Heart left ventricle (tissue), 16 donors: Measurements from ENCODE around the gene DSC3. TPM values are rescaled to one million over a fixed set of nuclear protein-coding genes. Genes with fewer than 3 reads are reported as not detected.
"Not testable (repeated sequence)": the region's sequence is repeated elsewhere in the genome, so short reads cannot be mapped to it uniquely, and the experiment has no call there.

ENCODE experiments used
- ATAC-seq, 4 donors: fragments of 200-7000 bp; cut with Tn5 transposase; one replicate each; pipeline ENCODE4 v1.9.1; 2020 to 2022; ENCODE audit warnings: moderate library complexity in 4 of 4, mild to moderate bottlenecking in 3 of 4, moderate number of reproducible peaks in 1 of 4
- DNase-seq, 5 donors: peaks; one replicate each; pipeline ENCODE4 v3.0.0-alpha.2; 2020
- H3K27ac ChIP-seq, 12 donors: fragments of 200-600 bp; sonication (generic) in 4 of 12; one replicate each; pipeline versions ENCODE4 v1.5.0 to v1.8.0; 2016 to 2022; ENCODE audit warnings: mild to moderate bottlenecking in 2 of 12
- H3K27me3 ChIP-seq, 9 donors: fragments of 200-600 bp; sonication (generic) in 2 of 9; one replicate each; pipeline versions ENCODE4 v1.5.1 to v1.8.0; 2016 to 2022; ENCODE audit warnings: mild to moderate bottlenecking in 3 of 9
- H3K36me3 ChIP-seq, 9 donors: fragments of 200-600 bp; sonication (generic) in 2 of 9; one replicate each; pipeline versions ENCODE4 v1.5.0 to v1.8.0; 2018 to 2022; ENCODE audit warnings: mild to moderate bottlenecking in 2 of 9
- H3K4me1 ChIP-seq, 12 donors: fragments of 200-600 bp; sonication (generic) in 4 of 12; one replicate each; pipeline versions ENCODE4 v1.5.0 to v1.8.0; 2016 to 2022; ENCODE audit warnings: mild to moderate bottlenecking in 3 of 12
- H3K4me3 ChIP-seq, 12 donors: fragments of 200-600 bp; sonication (generic) in 4 of 12; one replicate each; pipeline versions ENCODE4 v1.5.0 to v1.8.0; 2017 to 2022; ENCODE audit warnings: mild to moderate bottlenecking in 9 of 12, moderate library complexity in 4 of 12
- H3K9me3 ChIP-seq, 12 donors: fragments of 200-600 bp; sonication (generic) in 4 of 12; one replicate each; pipeline versions ENCODE4 v1.5.0 to v1.8.0; 2016 to 2022; ENCODE audit warnings: mild to moderate bottlenecking in 1 of 12
- POLR2A ChIP-seq, 2 donors: fragments of 450-650 bp; IDR thresholded peaks; one replicate each; pipeline ENCODE4 v1.6.1; 2017; ENCODE audit warnings: antibody characterized with exemption in 2 of 2, mild to moderate bottlenecking in 2 of 2, moderate library complexity in 2 of 2
- WGBS, 4 donors: extraction: QIAGEN DNeasy Blood & Tissue Kit in 2 of 4; methylation state at CpG; one replicate each; pipeline versions ENCODE4 v1.1.5 to v1.1.7; 2013 to 2018; 5-methylcytosine and 5-hydroxymethylcytosine counted together
- intact Hi-C, 10 donors: fragments of 100-400 bp; cut with DNase I; formaldehyde crosslinking; loops; one replicate each; pipeline versions ENCODE4 v1.11.1 to v1.14.2; 2022
- polyA plus RNA-seq, 2 donors: library from polyadenylated mRNA; stranded (reverse); fragments of 200-250 nt; gene quantifications; one replicate each; pipeline ENCODE4 v1.2.3, GENCODE V29; 2013
- total RNA-seq, 9 donors: library from RNA; depleted of rRNA in 2 of 9; stranded (reverse); fragments of >200 nt in 2 of 9; fragmentation: NEBNext Ultra II Directional in 3 of 9; extraction: Animal tissue kit (Norgen Biotek cat#: 25700) in 3 of 9; gene quantifications; one replicate each; pipeline versions ENCODE4 v1.1.0 to v1.2.4, GENCODE V29; 2016 to 2023
- TF ChIP-seq, protein P1 (sequence below), 12 donors: fragments of 200-600 bp; sonication (generic) in 4 of 12; IDR thresholded peaks; one replicate each; pipeline versions ENCODE4 v1.5.0 to v1.8.0; 2018 to 2022; ENCODE audit warnings: antibody characterized with exemption in 12 of 12, mild to moderate bottlenecking in 5 of 12
- donor health status: ischemic (EF 13 %, LVEDD 7.1; RV severe dilation, severe dysfunction).
- donor health status: healthy with polysubstance abuse.
- donor health status: DM: no; HTN: yes; CAD: no.
- donor health status: DM: no; HTN: no; CAD: no.
- donor health status: ischemic (EF 25% LVEDD 6.9; RV normal size, moderate dysfunction).
- donor health status: ischemic (EF 25% LVEDD 5.7; RV mildly dilated, moderate dysfunction).
- donor health status: healthy.
- donor health status: DM: yes; HTN: yes; CAD: no.
- donor health status: ischemic (EF 35%, LVEDD 5.7; RV mildly dilated, moderate dysfunction).
- donor health status: nonischemic (EF 11% LVEDD 7.7; RV severe dilation, severe dysfunction).
- donor health status: DM: yes; HTN: yes; CAD: no.
- donor health status: PGD.
- donor health status: ischemic (EF 29% LVEDD 5.4; RV normal size, mild dysfunction).
- donor health status: nonischemic (EF 23%, LVEDD 6.1; RV moderate dilation, normal function).

DSC3 gene
- total and polyA plus RNA-seq, 11 donors = 0.04 to 10.9 (median 0.13) TPM; not detected in 2

DNA sequence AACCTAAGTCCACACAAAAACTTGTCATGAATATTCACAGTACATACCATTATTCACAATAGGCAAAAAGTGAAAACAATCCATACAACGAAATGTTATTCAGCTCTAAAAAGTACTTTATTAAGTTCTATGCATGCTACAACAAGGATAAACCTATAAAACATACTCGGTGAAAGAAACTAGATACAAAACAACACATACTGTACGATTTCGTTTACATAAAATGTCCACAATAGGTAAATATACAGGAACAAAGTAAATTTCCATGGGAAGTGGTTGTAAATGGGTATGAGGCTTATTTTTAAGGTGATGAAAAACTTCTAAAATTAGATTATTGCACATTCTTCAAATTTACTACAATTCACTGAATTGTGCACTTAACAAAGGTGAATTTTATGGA lies 8.0 kb downstream of the DSC3 start:
- no peak overlapping the region for H3K27ac ChIP-seq
- 91 to 94% (median 91%) methylated on average over 4 of the region's 4 CpGs for WGBS, 4 donors
- H3K4me3 ChIP-seq = no peak overlapping the region
- peaks cover 0 to 9% (median 0%) of the 10 kb centered on the region in 12 donors for H3K9me3 ChIP-seq
- TF ChIP-seq POLR2A (IDR thresholded peaks at IDR 0.05) = no peak
- TF ChIP-seq, protein P1, sequence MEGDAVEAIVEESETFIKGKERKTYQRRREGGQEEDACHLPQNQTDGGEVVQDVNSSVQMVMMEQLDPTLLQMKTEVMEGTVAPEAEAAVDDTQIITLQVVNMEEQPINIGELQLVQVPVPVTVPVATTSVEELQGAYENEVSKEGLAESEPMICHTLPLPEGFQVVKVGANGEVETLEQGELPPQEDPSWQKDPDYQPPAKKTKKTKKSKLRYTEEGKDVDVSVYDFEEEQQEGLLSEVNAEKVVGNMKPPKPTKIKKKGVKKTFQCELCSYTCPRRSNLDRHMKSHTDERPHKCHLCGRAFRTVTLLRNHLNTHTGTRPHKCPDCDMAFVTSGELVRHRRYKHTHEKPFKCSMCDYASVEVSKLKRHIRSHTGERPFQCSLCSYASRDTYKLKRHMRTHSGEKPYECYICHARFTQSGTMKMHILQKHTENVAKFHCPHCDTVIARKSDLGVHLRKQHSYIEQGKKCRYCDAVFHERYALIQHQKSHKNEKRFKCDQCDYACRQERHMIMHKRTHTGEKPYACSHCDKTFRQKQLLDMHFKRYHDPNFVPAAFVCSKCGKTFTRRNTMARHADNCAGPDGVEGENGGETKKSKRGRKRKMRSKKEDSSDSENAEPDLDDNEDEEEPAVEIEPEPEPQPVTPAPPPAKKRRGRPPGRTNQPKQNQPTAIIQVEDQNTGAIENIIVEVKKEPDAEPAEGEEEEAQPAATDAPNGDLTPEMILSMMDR (IDR thresholded peaks at IDR 0.05) = no peak
- no peaks in the 10 kb centered on the region for H3K4me1 ChIP-seq
- intact Hi-C loops = no loop called here
- DNase-seq = no peak
- no peak for ATAC-seq
- no peaks in the 10 kb centered on the region for H3K36me3 ChIP-seq
- H3K27me3 ChIP-seq = peaks cover 0 to 27% (median 19%) of the 10 kb centered on the region in 9 donors

DNA sequence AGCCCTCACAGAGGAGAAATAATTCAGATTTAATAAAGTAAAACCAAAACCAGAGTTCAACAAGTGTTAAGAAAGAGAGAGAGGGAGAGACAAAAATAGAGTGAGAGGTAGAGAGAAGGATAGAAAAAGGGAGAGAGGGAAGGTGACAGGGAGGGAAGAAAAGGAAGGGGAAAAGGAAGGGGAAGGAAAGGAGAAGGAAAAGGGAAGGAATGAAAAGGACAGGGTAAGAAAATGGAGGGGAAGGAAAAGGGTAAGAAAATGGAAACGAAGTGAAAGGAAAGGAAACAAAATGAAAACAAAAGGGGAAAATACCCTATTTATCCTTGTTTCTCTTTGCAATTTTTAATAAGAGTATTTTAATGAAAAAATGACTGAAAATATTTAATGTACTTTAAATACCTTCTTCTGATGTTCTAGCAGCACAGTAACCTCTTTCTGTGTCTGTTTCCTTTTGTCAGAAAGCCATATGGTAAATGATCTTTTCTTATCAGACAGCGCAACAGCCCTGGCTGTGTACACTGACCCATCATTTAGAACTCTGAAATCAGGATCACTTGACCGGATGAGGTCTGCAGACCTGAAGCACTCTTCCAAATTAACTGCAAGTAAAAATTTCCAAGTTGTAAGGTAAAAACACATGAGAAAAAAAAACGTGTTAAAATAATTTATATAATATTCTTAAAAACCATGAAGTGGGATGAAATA lies 11.8 kb downstream of the DSC3 start:
- Histone ChIP-seq H3K36me3 (no peaks in the 10 kb centered on the region), H3K27ac (no peak overlapping the region), H3K4me3 (no peak overlapping the region), H3K9me3 (peaks cover 0 to 9% (median 0%) of the 10 kb centered on the region in 12 donors), H3K27me3 (peaks cover 0 to under 1% (median 0%) of the 10 kb centered on the region in 9 donors), H3K4me1 (no peaks in the 10 kb centered on the region)
- no peak for DNase-seq
- TF ChIP-seq POLR2A (IDR thresholded peaks at IDR 0.05) = no peak
- TF ChIP-seq, protein P1 (IDR thresholded peaks at IDR 0.05) = no peak
- no peak for ATAC-seq
- intact Hi-C loops = no loop called here
- WGBS, 4 donors = 56 to 64% (median 63%) methylated on average over 4 of the region's 4 CpGs

DNA sequence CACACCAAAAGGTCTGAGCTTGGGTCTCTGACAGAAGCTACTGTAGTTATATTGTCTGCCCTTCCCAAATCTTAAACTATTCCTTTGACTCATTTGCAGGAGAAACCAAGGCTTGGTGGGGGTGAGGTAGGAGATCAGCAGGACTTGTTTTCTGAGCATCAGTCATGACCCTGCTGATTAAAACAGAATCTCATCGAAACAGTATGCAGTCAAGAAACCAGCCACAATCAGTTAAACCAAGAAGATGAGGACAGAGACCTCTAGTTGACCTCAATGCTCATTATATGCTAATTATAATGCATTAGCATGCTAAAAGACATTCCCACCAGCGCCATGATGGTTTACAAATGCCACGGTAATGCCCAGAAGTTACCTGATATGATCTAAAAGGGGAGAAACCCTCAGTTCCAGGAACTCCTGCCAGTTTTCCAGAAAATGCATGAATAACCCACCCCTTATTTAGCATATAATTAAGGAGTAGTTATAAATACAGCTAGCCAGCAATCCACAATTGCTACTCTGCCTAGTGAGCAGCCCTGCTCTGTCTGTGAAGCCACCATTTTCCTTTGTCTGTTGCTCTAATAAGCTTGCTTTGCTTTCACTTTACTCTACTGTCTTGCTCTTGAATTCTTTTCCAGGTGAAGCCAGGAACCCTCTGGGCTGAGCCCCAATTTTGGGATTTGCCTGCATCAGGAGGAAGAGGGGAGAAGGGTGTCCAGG lies 26.7 kb downstream of the DSC3 start:
- 90 to 93% (median 92%) methylated on average over 3 of the region's 3 CpGs for WGBS, 4 donors
- DNase-seq (no peak), ATAC-seq (no peak)
- Histone ChIP-seq H3K27ac (no peak overlapping the region), H3K4me3 (no peak overlapping the region), H3K4me1 (no peaks in the 10 kb centered on the region), H3K36me3 (no peaks in the 10 kb centered on the region), H3K9me3 (no peaks in the 10 kb centered on the region), H3K27me3 (peaks cover 0 to 3% (median 0%) of the 10 kb centered on the region in 9 donors)
- intact Hi-C loops = no loop called here
- no peak for TF ChIP-seq POLR2A (IDR thresholded peaks at IDR 0.05)
- TF ChIP-seq, protein P1 (IDR thresholded peaks at IDR 0.05) = no peak

DNA sequence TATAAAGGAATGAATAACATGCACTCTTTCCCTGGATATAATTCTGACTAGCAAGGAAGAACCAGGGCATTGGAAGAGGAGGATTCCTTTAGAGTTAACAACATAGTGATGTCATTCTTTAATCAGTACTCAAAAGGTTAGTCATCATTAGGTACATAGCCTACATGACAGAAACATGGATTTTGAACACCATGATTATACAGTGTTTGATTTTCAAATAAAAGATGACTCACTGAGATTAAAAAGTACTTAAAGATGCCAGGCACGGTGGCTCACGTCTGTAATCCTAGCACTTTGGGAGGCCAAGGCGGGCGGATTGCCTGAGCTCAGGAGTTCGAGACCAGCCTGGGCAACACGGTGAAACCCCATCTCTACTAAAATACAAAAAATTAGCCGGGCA lies 31.1 kb downstream of the DSC3 start:
- H3K4me1 ChIP-seq, H3K4me3 ChIP-seq, H3K36me3 ChIP-seq, H3K27me3 ChIP-seq, DNase-seq, ATAC-seq, H3K27ac ChIP-seq, H3K9me3 ChIP-seq, intact Hi-C loops: not testable (repeated sequence)
- 85 to 93% (median 90%) methylated on average over 7 of the region's 7 CpGs for WGBS, 4 donors
